Loucy (cell line): ENCODE results near the gene TARS2.

Source experiments
- H2AFZ ChIP-seq: fragments of 200-600 bp; sonication (generic); 2 replicates; pipeline ENCODE4 v1.6.0; 2016; ENCODE audit warnings: antibody characterized with exemption, mild to moderate bottlenecking, low read length, moderate library complexity
- H3F3A ChIP-seq: fragments of 200-600 bp; 2 replicates; pipeline ENCODE4 v1.6.0; 2016; ENCODE audit warnings: antibody characterized with exemption, low read depth, mild to moderate bottlenecking
- H3K27me3 ChIP-seq: fragments of 200-600 bp; sonication (generic); 2 replicates; pipeline ENCODE4 v1.6.1; 2014; ENCODE audit warnings: low read length, mild to moderate bottlenecking; ENCODE audit not compliant: insufficient read depth, poor library complexity, severe bottlenecking
- H3K36me3 ChIP-seq: fragments of 200-600 bp; sonication (generic); 2 replicates; pipeline ENCODE4 v1.6.1; 2016; ENCODE audit warnings: low read length; ENCODE audit not compliant: insufficient read depth
- H3K4me1 ChIP-seq: fragments of 200-600 bp; sonication (generic); 2 replicates; pipeline ENCODE4 v1.5.1; 2014; ENCODE audit warnings: low read length, mild to moderate bottlenecking; ENCODE audit not compliant: insufficient read depth, poor library complexity, severe bottlenecking
- H3K4me2 ChIP-seq: fragments of 200-600 bp; sonication (generic); 2 replicates; pipeline ENCODE4 v1.6.0; 2014; ENCODE audit warnings: antibody characterized with exemption, low read length, low read depth, mild to moderate bottlenecking; ENCODE audit not compliant: poor library complexity, severe bottlenecking
- H3K4me3 ChIP-seq: fragments of 200-600 bp; sonication (generic); 2 replicates; pipeline ENCODE4 v1.5.1; 2014; ENCODE audit warnings: low read length, mild to moderate bottlenecking, mixed read lengths; ENCODE audit not compliant: poor library complexity, severe bottlenecking
- H3K79me2 ChIP-seq: fragments of 200-600 bp; sonication (generic); 2 replicates; pipeline ENCODE4 v1.6.1; 2014; ENCODE audit warnings: low read length; ENCODE audit not compliant: insufficient read depth
- H3K9ac ChIP-seq: fragments of 200-600 bp; sonication (generic); 2 replicates; pipeline ENCODE4 v1.6.0; 2014; ENCODE audit warnings: mild to moderate bottlenecking, low read depth, low read length, moderate library complexity; ENCODE audit not compliant: poor library complexity, severe bottlenecking
- H3K9me2 ChIP-seq: fragments of 200-600 bp; sonication (generic); replicated peaks from 2 replicates; pipeline ENCODE4 v1.6.1; 2016; ENCODE audit warnings: low read depth, low read length, mixed read lengths
- H3K9me3 ChIP-seq: fragments of 200-600 bp; sonication (generic); 2 replicates; pipeline ENCODE4 v1.6.1; 2014; ENCODE audit warnings: mild to moderate bottlenecking, antibody characterized with exemption, low read length, low read depth; ENCODE audit not compliant: insufficient read depth
- H4K20me1 ChIP-seq: fragments of 200-600 bp; sonication (generic); 2 replicates; pipeline ENCODE4 v1.6.0; 2014; ENCODE audit warnings: antibody characterized with exemption, low read length, mild to moderate bottlenecking; ENCODE audit not compliant: insufficient read depth, poor library complexity, severe bottlenecking
- EZH2phosphoT487 ChIP-seq: fragments of 200-600 bp; IDR thresholded peaks from 2 replicates; pipeline ENCODE4 v1.6.1; 2018; ENCODE audit warnings: antibody characterized with exemption, mild to moderate bottlenecking, moderate library complexity, borderline replicate concordance
- TF ChIP-seq, protein P1 (sequence below): fragments of 200-600 bp; sonication (generic); conservative IDR thresholded peaks from 2 replicates; pipeline ENCODE4 v1.5.1; 2014; ENCODE audit warnings: mild to moderate bottlenecking, antibody characterized with exemption, low read length

The TARS2 gene

DNA sequence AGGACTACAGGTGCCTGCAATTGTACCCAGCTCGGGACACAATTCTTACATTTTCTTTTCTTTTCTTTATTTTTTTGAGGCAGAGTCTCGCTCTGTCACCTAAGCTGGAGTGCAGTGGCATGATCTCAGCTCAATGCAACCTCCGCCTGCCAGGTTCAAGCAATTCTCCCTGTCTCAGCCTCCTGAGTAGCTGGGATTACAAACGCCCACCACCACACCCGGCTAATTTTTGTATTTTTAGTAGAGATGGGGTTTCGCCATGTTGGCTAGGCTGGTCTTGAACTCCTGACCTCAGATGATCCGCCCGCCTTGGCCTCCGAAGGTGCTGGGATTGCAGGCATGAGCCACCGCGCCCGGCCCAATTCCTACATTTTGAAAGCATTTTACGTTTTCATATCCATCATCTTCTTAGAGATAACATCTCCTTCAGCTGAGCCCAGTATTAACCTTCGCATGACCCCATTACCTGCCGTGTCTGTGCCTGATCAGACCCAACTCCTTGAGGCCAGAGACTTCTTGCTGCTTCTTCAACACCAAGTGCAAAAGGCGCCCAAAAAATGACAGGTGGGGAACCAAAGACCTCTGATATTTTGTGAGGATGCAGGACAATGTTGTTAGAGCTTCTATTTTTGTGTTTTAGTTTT, 59.2 kb downstream of the TARS2 start:
- no peaks in the 10 kb centered on the region for H3K9me3 ChIP-seq
- no peaks in the 10 kb centered on the region for H4K20me1 ChIP-seq
- no peaks in the 10 kb centered on the region for H3K79me2 ChIP-seq
- no peak overlapping the region for H2AFZ ChIP-seq
- TF ChIP-seq, protein P1, sequence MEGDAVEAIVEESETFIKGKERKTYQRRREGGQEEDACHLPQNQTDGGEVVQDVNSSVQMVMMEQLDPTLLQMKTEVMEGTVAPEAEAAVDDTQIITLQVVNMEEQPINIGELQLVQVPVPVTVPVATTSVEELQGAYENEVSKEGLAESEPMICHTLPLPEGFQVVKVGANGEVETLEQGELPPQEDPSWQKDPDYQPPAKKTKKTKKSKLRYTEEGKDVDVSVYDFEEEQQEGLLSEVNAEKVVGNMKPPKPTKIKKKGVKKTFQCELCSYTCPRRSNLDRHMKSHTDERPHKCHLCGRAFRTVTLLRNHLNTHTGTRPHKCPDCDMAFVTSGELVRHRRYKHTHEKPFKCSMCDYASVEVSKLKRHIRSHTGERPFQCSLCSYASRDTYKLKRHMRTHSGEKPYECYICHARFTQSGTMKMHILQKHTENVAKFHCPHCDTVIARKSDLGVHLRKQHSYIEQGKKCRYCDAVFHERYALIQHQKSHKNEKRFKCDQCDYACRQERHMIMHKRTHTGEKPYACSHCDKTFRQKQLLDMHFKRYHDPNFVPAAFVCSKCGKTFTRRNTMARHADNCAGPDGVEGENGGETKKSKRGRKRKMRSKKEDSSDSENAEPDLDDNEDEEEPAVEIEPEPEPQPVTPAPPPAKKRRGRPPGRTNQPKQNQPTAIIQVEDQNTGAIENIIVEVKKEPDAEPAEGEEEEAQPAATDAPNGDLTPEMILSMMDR = no peak
- no peak for TF ChIP-seq EZH2phosphoT487
- no peaks in the 10 kb centered on the region for H3K36me3 ChIP-seq
- H3K27me3 ChIP-seq = no peaks in the 10 kb centered on the region
- no peaks in the 10 kb centered on the region for H3K4me1 ChIP-seq
- no peak overlapping the region for H3K4me3 ChIP-seq
- H3K9ac ChIP-seq = no peak overlapping the region
- H3K9me2 ChIP-seq = no peaks in the 10 kb centered on the region
- H3K4me2 ChIP-seq = no peak overlapping the region
- no peaks in the 10 kb centered on the region for H3F3A ChIP-seq

DNA sequence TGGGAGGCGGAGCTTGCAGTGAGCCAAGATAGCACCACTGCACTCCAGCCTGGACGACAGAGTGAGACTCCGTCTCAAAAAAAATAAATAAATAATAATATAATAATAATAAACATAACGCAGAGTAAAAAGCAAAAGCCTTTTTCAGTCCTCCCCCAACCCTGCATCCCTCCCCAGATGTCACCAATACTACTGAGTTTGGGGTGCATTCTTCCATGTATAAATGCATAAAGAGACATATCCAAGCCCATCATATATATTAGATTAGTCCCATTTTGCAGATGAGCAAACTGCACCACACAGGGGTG, 61.1 kb downstream of the TARS2 start:
- Histone ChIP-seq H4K20me1 (no peaks in the 10 kb centered on the region), H3K36me3 (no peaks in the 10 kb centered on the region), H3K9ac (no peak overlapping the region), H3K9me2 (no peaks in the 10 kb centered on the region), H3K4me2 (peak overlapping the region; percentile 30), H3K27me3 (no peaks in the 10 kb centered on the region), H2AFZ (no peak overlapping the region), H3K79me2 (no peaks in the 10 kb centered on the region), H3K4me3 (peak overlapping the region; percentile 29), H3K9me3 (no peaks in the 10 kb centered on the region), H3F3A (no peaks in the 10 kb centered on the region), H3K4me1 (no peaks in the 10 kb centered on the region)
- TF ChIP-seq, protein P1 = no peak
- no peak for TF ChIP-seq EZH2phosphoT487

DNA sequence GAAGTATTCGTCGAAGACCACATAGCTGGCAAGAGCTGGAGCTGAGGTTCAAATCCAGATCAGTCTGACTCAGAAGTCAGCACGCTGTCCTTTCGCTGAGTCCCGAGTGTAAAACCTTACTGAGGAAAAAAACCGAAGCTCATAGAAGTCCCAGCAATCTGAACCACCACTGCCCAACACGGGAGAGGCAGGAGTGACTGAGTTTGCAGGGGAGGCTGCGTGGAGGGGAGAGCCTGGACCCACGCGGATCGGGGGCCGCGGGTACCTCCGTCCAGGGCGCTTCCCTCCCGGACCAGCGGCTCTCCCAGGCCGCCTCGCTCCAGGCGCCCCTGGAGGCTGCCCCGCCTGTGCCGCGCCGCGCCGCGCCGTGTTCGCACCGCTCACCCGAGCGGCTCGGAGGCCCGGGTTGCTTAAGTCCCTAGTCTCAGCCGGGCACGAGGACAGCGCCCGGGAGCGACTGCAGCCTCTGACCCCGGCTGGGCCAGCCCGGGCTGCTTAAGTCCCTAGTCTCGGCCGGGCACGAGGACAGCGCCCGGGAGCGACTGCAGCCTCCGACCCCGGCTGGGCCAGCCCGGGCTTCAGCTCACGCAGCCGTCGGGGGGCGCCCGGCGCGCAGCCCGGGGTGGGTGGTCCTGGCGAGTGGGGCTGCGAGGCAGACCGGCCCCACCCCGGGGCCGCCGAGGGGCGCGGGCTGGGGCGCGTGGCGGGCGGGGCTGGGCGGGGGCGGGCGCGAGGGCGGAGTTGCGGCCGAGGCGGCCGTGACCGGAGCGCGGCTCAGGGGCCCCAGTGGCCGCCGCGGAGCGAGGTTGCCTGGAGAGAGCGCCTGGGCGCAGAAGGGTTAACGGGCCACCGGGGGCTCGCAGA, 61.6 kb downstream of the TARS2 start, which contains the start of gene ADAMTSL4:
Gene ADAMTSL4 (plus strand): TSS at position 777 of the 864 bp plus-strand sequence. CDS start 2,881 bp downstream, outside the sequence.
- no peaks in the 10 kb centered on the region for H3K9me3 ChIP-seq
- TF ChIP-seq, protein P1 = no peak
- TF ChIP-seq EZH2phosphoT487 = no peak
- peak within 1 kb of the TSS; percentile 29 for H3K4me3 ChIP-seq
- no peaks in the 10 kb centered on the region for H3K27me3 ChIP-seq
- no peaks in the 10 kb centered on the region for H3K9me2 ChIP-seq
- no peaks in the 10 kb centered on the region for H3K79me2 ChIP-seq
- no peaks in the 10 kb centered on the region for H3K36me3 ChIP-seq
- peak within 1 kb of the TSS; percentile 30 for H3K4me2 ChIP-seq
- no peaks in the 10 kb centered on the region for H3F3A ChIP-seq
- H3K4me1 ChIP-seq = no peaks in the 10 kb centered on the region
- no peaks in the 10 kb centered on the region for H4K20me1 ChIP-seq
- H3K9ac ChIP-seq = no peak within 1 kb of the TSS
- peak within 1 kb of the TSS; percentile 60; the same call in 1 of the 2 replicates for H2AFZ ChIP-seq
